ENCODE measurements around the gene PCCA.

- TF ChIP-seq, protein P1, sequence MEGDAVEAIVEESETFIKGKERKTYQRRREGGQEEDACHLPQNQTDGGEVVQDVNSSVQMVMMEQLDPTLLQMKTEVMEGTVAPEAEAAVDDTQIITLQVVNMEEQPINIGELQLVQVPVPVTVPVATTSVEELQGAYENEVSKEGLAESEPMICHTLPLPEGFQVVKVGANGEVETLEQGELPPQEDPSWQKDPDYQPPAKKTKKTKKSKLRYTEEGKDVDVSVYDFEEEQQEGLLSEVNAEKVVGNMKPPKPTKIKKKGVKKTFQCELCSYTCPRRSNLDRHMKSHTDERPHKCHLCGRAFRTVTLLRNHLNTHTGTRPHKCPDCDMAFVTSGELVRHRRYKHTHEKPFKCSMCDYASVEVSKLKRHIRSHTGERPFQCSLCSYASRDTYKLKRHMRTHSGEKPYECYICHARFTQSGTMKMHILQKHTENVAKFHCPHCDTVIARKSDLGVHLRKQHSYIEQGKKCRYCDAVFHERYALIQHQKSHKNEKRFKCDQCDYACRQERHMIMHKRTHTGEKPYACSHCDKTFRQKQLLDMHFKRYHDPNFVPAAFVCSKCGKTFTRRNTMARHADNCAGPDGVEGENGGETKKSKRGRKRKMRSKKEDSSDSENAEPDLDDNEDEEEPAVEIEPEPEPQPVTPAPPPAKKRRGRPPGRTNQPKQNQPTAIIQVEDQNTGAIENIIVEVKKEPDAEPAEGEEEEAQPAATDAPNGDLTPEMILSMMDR (IDR thresholded peaks at IDR 0.05): no peak
- TF ChIP-seq POLR2A (IDR thresholded peaks at IDR 0.05): no peak
These were observed 314.8 kb downstream of the PCCA start for GRCh38 chr13:100403675-100404074.
